IMR-90 (cell line): ENCODE data around the gene EGLN1. TPM values are rescaled to one million over a fixed set of nuclear protein-coding genes. Genes with fewer than 3 reads are reported as not detected.

Source experiments
- ATAC-seq: fragments of 200-7000 bp; cut with Tn5 transposase; 2 replicates; pipeline ENCODE4 v1.9.1; 2020; ENCODE audit warnings: low read depth, mild to moderate bottlenecking, moderate library complexity
- BruUV-seq: library from RNA; stranded (reverse); fragments of 400-500 nt; replicated peaks from 2 replicates; lab custom pipeline; 2021; lab: Mats Ljungman, UMichigan
- CTCF ChIA-PET: fragments of 300-600 bp; formaldehyde crosslinking; extraction: SDS; loops from one replicate; lab custom pipeline; 2021; ENCODE audit warnings: antibody characterized with exemption; lab: Yijun Ruan, JAX
- POLR2A ChIA-PET: fragments of 300-600 bp; sonication (Branson Sonifier 250); formaldehyde crosslinking; loops from one replicate; lab custom pipeline; 2022; ENCODE audit warnings: antibody characterized with exemption; ENCODE audit not compliant: unreplicated experiment; lab: Charles Lee
- DNase-seq: peaks from one replicate; pipeline ENCODE4 v3.0.0; 2013
- H2AFZ ChIP-seq: replicated peaks from 2 replicates; pipeline ENCODE3; 2013; ENCODE audit warnings: low read length, mild to moderate bottlenecking; ENCODE audit not compliant: poor library complexity
- H2AK5ac ChIP-seq: 2 replicates; pipeline ENCODE4 v1.6.1; 2013; ENCODE audit warnings: low read depth, low read length, inconsistent platforms
- H2AK9ac ChIP-seq: replicated peaks from 2 replicates; pipeline ENCODE3; 2013; ENCODE audit warnings: mild to moderate bottlenecking, low read depth, low read length, moderate library complexity; ENCODE audit not compliant: poor library complexity
- H2BK120ac ChIP-seq: 2 replicates; pipeline ENCODE4 v1.6.1; 2013; ENCODE audit warnings: low read depth, low read length, inconsistent platforms
- H2BK15ac ChIP-seq: 3 replicates; pipeline ENCODE4 v1.6.1; 2013; ENCODE audit warnings: low read depth, low read length, inconsistent platforms
- H2BK20ac ChIP-seq: 2 replicates; pipeline ENCODE4 v1.6.1; 2013; ENCODE audit warnings: low read depth, mild to moderate bottlenecking, inconsistent platforms, low read length, moderate library complexity
- H2BK5ac ChIP-seq: 2 replicates; pipeline ENCODE4 v1.6.1; 2013; ENCODE audit warnings: mild to moderate bottlenecking, low read depth, low read length, inconsistent platforms; ENCODE audit not compliant: poor library complexity, severe bottlenecking
- H3K14ac ChIP-seq: replicated peaks from 2 replicates; pipeline ENCODE4 v1.6.1; 2013; ENCODE audit warnings: low read depth, low read length, inconsistent platforms
- H3K18ac ChIP-seq: 2 replicates; pipeline ENCODE4 v1.6.1; 2013; ENCODE audit warnings: low read depth, low read length, control low read depth
- H3K23ac ChIP-seq: 2 replicates; pipeline ENCODE4 v1.6.1; 2013; ENCODE audit warnings: low read depth, low read length, inconsistent platforms
- H3K27ac ChIP-seq: 2 replicates; pipeline ENCODE4 v1.5.1; 2013; ENCODE audit warnings: mild to moderate bottlenecking, control low read depth, low read length; ENCODE audit not compliant: insufficient read depth
- H3K27me3 ChIP-seq: 2 replicates; pipeline ENCODE4 v1.6.1; 2013; ENCODE audit warnings: low read length; ENCODE audit not compliant: control insufficient read depth, insufficient read depth
- H3K36me3 ChIP-seq: 2 replicates; pipeline ENCODE4 v1.6.1; 2013; ENCODE audit warnings: low read length, mixed read lengths; ENCODE audit not compliant: control insufficient read depth, insufficient read depth
- H3K4ac ChIP-seq: 2 replicates; pipeline ENCODE4 v1.6.1; 2013; ENCODE audit warnings: low read depth, low read length, inconsistent platforms
- H3K4me1 ChIP-seq: 2 replicates; pipeline ENCODE4 v1.6.1; 2013; ENCODE audit warnings: low read length, mixed read lengths; ENCODE audit not compliant: control insufficient read depth, insufficient read depth
- H3K4me2 ChIP-seq: 2 replicates; pipeline ENCODE4 v1.6.1; 2013; ENCODE audit warnings: low read depth, mild to moderate bottlenecking, control low read depth, low read length, moderate library complexity
- H3K4me3 ChIP-seq: 2 replicates; pipeline ENCODE4 v1.5.1; 2013; ENCODE audit warnings: low read depth, mild to moderate bottlenecking, control low read depth, low read length, moderate library complexity; ENCODE audit not compliant: insufficient read depth
- H3K56ac ChIP-seq: 2 replicates; pipeline ENCODE4 v1.6.1; 2013; ENCODE audit warnings: low read length, inconsistent platforms; ENCODE audit not compliant: insufficient read depth; ENCODE audit errors: extremely low read depth
- H3K79me1 ChIP-seq, 2 experiments: 2 replicates each; pipeline ENCODE4 v1.6.1; 2013; ENCODE audit warnings: low read length in 2 of 2, inconsistent platforms in 1 of 2, low read depth in 1 of 2
- H3K9ac ChIP-seq: 2 replicates; pipeline ENCODE4 v1.6.1; 2013; ENCODE audit warnings: low read depth, low read length, control low read depth
- H3K9me1 ChIP-seq: 2 replicates; pipeline ENCODE4 v1.6.1; 2013; ENCODE audit warnings: low read length, inconsistent platforms; ENCODE audit not compliant: insufficient read depth
- H3K9me3 ChIP-seq: 2 replicates; pipeline ENCODE4 v1.6.1; 2013; ENCODE audit warnings: low read length; ENCODE audit not compliant: control insufficient read depth, insufficient read depth
- H4K20me1 ChIP-seq: 2 replicates; pipeline ENCODE4 v1.6.1; 2013; ENCODE audit warnings: low read length, inconsistent platforms; ENCODE audit not compliant: insufficient read depth
- H4K5ac ChIP-seq: 2 replicates; pipeline ENCODE4 v1.6.1; 2013; ENCODE audit warnings: mild to moderate bottlenecking, low read depth, low read length, control low read depth
- H4K8ac ChIP-seq, 2 experiments: 2 replicates each; pipeline ENCODE4 v1.6.1; 2013; ENCODE audit warnings: low read depth in 2 of 2, low read length in 2 of 2, control low read depth in 1 of 2, inconsistent platforms in 1 of 2
- H4K91ac ChIP-seq: 2 replicates; pipeline ENCODE4 v1.6.1; 2013; ENCODE audit warnings: low read depth, low read length, inconsistent platforms; ENCODE audit not compliant: insufficient read depth
- CEBPB ChIP-seq: IDR thresholded peaks from 2 replicates; pipeline ENCODE4 v1.6.1; 2012; ENCODE audit warnings: low read depth, low read length, improper control_type of control experiment
- CHD1 ChIP-seq: IDR thresholded peaks from 2 replicates; pipeline ENCODE4 v1.6.1; 2012; ENCODE audit warnings: low read depth, low read length, improper control_type of control experiment
- CTCF ChIP-seq: conservative IDR thresholded peaks from 2 replicates; pipeline ENCODE4 v1.5.1; 2012; ENCODE audit warnings: mild to moderate bottlenecking, low read depth, low read length, improper control_type of control experiment
- ELK1 ChIP-seq: fragments of 150-350 bp; IDR thresholded peaks from 2 replicates; pipeline ENCODE4 v1.6.1; 2016; ENCODE audit warnings: low read depth, mild to moderate bottlenecking, low read length, moderate library complexity, borderline replicate concordance
- FOS ChIP-seq: fragments of 150-350 bp; IDR thresholded peaks from 2 replicates; pipeline ENCODE4 v1.6.1; 2016; ENCODE audit warnings: low read depth, low read length
- MAFK ChIP-seq: IDR thresholded peaks from 2 replicates; pipeline ENCODE4 v1.6.1; 2012; ENCODE audit warnings: low read depth, low read length, improper control_type of control experiment
- MAZ ChIP-seq: IDR thresholded peaks from 2 replicates; pipeline ENCODE4 v1.6.1; 2012; ENCODE audit warnings: low read depth, mild to moderate bottlenecking, low read length, improper control_type of control experiment, moderate library complexity, borderline replicate concordance
- MXI1 ChIP-seq: IDR thresholded peaks from 2 replicates; pipeline ENCODE4 v1.6.1; 2012; ENCODE audit warnings: low read depth, mild to moderate bottlenecking, low read length, moderate library complexity, borderline replicate concordance
- NFE2L2 ChIP-seq: fragments of 150-350 bp; IDR thresholded peaks from 2 replicates; pipeline ENCODE4 v1.6.1; 2016; ENCODE audit warnings: low read depth, mild to moderate bottlenecking, low read length
- POLR2A ChIP-seq: IDR thresholded peaks from 2 replicates; pipeline ENCODE4 v1.6.1; 2012; ENCODE audit warnings: mild to moderate bottlenecking, low read depth, low read length
- RAD21 ChIP-seq: IDR thresholded peaks from 2 replicates; pipeline ENCODE4 v1.6.1; 2012; ENCODE audit warnings: low read length, improper control_type of control experiment
- RCOR1 ChIP-seq: IDR thresholded peaks from 2 replicates; pipeline ENCODE4 v1.6.1; 2012; ENCODE audit warnings: mild to moderate bottlenecking, low read length, improper control_type of control experiment; ENCODE audit not compliant: insufficient replicate concordance
- RFX5 ChIP-seq: IDR thresholded peaks from 2 replicates; pipeline ENCODE4 v1.8.0; 2012; ENCODE audit warnings: low read depth, mild to moderate bottlenecking, low read length, moderate library complexity
- SMC3 ChIP-seq: fragments of 150-350 bp; IDR thresholded peaks from 2 replicates; pipeline ENCODE4 v1.6.1; 2016; ENCODE audit warnings: low read depth, mild to moderate bottlenecking, antibody characterized with exemption, low read length, moderate library complexity
- USF2 ChIP-seq: fragments of 150-350 bp; IDR thresholded peaks from 2 replicates; pipeline ENCODE4 v1.6.1; 2017; ENCODE audit warnings: mild to moderate bottlenecking, antibody characterized with exemption, low read length, low read depth
- WGBS, 2 experiments: methylation state at CpG; one replicate each; pipeline versions ENCODE4 v1.1.5 to v1.1.7; 2013; ENCODE audit warnings: missing lambda C conversion rate in 2 of 2; ENCODE audit not compliant: insufficient read length in 1 of 2; ENCODE audit errors: extremely low coverage in 2 of 2; 5-methylcytosine and 5-hydroxymethylcytosine counted together
- dilution Hi-C: fragments of 300-500 bp; cut with HindIII; formaldehyde crosslinking; loops from one replicate; pipeline ENCODE4 v1.14.3; 2018; ENCODE audit warnings: low sequenced_read_pairs; ENCODE audit not compliant: unreplicated experiment
- in situ Hi-C: fragments of 300-500 bp; cut with MboI; formaldehyde crosslinking; loops from 3 replicates; pipeline ENCODE4 v1.14.3; 2019; ENCODE audit warnings: low sequenced_read_pairs, inconsistent platforms, mixed read lengths
- intact Hi-C: fragments of 100-400 bp; cut with micrococcal nuclease; formaldehyde crosslinking; loops from 2 replicates; pipeline ENCODE4 v1.10.0; 2022
- polyA plus RNA-seq, 3 experiments: library from polyadenylated mRNA; depleted of rRNA; stranded (reverse); fragments of >200 nt; gene quantifications; 2 replicates each; pipeline ENCODE4 v1.2.3, GENCODE V29; 2012; ENCODE audit warnings: low replicate concordance in 1 of 3
- total RNA-seq: library from RNA; depleted of rRNA; stranded (reverse); fragments of >200 nt; gene quantifications from 2 replicates; pipeline ENCODE4 v1.2.3, GENCODE V29; 2012

EGLN1 gene
- total and polyA plus RNA-seq, 2 of the 4 experiments (the other 2 are of a cell fraction), result 25.7 to 26.9 TPM

GRCh38 chr1:231326248-231326647, 95.8 kb downstream of the EGLN1 start:
- TF ChIP-seq POLR2A, result no peak
- no peak for TF ChIP-seq SMC3
- no peak for TF ChIP-seq MAFK
- no peak for TF ChIP-seq CEBPB
- no peak for TF ChIP-seq CTCF
- no peak for TF ChIP-seq MXI1
- no peak for TF ChIP-seq CHD1
- no peak for TF ChIP-seq NFE2L2
- no peak for TF ChIP-seq RAD21
- TF ChIP-seq ELK1, result no peak
- TF ChIP-seq RCOR1, result no peak
- TF ChIP-seq RFX5, result no peak
- TF ChIP-seq FOS, result no peak
- no peak for TF ChIP-seq MAZ
- no peak for TF ChIP-seq USF2
- H3K9ac ChIP-seq, result no peak overlapping the region
- no peak overlapping the region for H3K14ac ChIP-seq
- H3K9me1 ChIP-seq, result no peaks in the 10 kb centered on the region
- in situ Hi-C loops (no loop called here), intact Hi-C loops (no loop called here), dilution Hi-C loops (no loop called here)
- no peak overlapping the region for H3K27ac ChIP-seq
- no peak for ATAC-seq
- no peak overlapping the region for H2AK5ac ChIP-seq
- ChIA-PET POLR2A (no interaction called here), CTCF (interaction anchor here (0.7 kb wide), 1 partner anchor 296 kb away, joined by 3 read pairs; no protein-coding TSS in a partner anchor)
- H3K56ac ChIP-seq, result no peak overlapping the region
- no peak overlapping the region for H2BK15ac ChIP-seq
- H3K4me3 ChIP-seq, result no peak overlapping the region
- no peak overlapping the region for H2BK20ac ChIP-seq
- H2BK5ac ChIP-seq, result no peak overlapping the region
- H4K8ac ChIP-seq, result no peak overlapping the region
- H2AFZ ChIP-seq, result no peak overlapping the region
- no CpG with 5 or more reads among the region's 1 CpG for WGBS, 2 experiments
- peaks cover under 1 to 7% of the 10 kb centered on the region in 2 experiments; a peak in 2 of 4 replicates for H3K79me1 ChIP-seq
- H3K18ac ChIP-seq, result no peak overlapping the region
- no peak overlapping the region for H4K5ac ChIP-seq
- H3K9me3 ChIP-seq, result no peaks in the 10 kb centered on the region
- no peak overlapping the region for H2BK120ac ChIP-seq
- H4K91ac ChIP-seq, result no peak overlapping the region
- no peaks in the 10 kb centered on the region for H3K27me3 ChIP-seq
- no peak for DNase-seq
- H3K4me2 ChIP-seq, result no peak overlapping the region
- H3K36me3 ChIP-seq, result no peaks in the 10 kb centered on the region
- H2AK9ac ChIP-seq, result no peak overlapping the region
- BruUV-seq, result no TSS peak
- no peaks in the 10 kb centered on the region for H3K4me1 ChIP-seq
- H3K23ac ChIP-seq, result no peak overlapping the region
- 0 out of 2 replicates have a peak, but pooled peaks cover under 1% of the 10 kb centered on the region for H4K20me1 ChIP-seq
- H3K4ac ChIP-seq, result no peak overlapping the region
